SK-N-SH (cell line): Measurements from ENCODE around the gene STON1. TPM values are rescaled to one million over a fixed set of nuclear protein-coding genes. Genes with fewer than 3 reads are reported as not detected.

Source experiments
- CTCF ChIA-PET: fragments of 300-600, 350-600 bp; formaldehyde crosslinking; extraction: SDS; loops from one replicate; lab custom pipeline; 2021; lab: Yijun Ruan, JAX
- POLR2A ChIA-PET: fragments of 350-600 bp; sonication (Branson Sonifier 250); formaldehyde crosslinking; extraction: SDS; loops from one replicate; lab custom pipeline; 2020; ENCODE audit warnings: antibody characterized with exemption, inconsistent platforms; lab: Yijun Ruan, JAX
- DNase-seq: peaks from one replicate; pipeline ENCODE4 v3.0.0; 2012
- H2AFZ ChIP-seq: fragments of 200-600 bp; sonication (generic); 2 replicates; pipeline ENCODE4 v1.8.1; 2016; ENCODE audit warnings: antibody characterized with exemption, mild to moderate bottlenecking, low read depth
- H3F3A ChIP-seq: fragments of 200-600 bp; sonication (generic); replicated peaks from 2 replicates; pipeline ENCODE3; 2016; ENCODE audit warnings: antibody characterized with exemption, mild to moderate bottlenecking; ENCODE audit not compliant: insufficient read depth
- H3K27ac ChIP-seq, 2 experiments: fragments of 200-500 bp in 1 of 2; fragments of 200-600 bp in 1 of 2; sonication (Bioruptor generic) in 1 of 2; sonication (generic), shearing (Covaris generic) in 1 of 2; 2 replicates each; pipeline versions ENCODE4 v1.5.1 to v1.6.1; 2014 to 2016; ENCODE audit warnings: low read depth in 2 of 2, inconsistent platforms in 1 of 2, low read length in 1 of 2, mild to moderate bottlenecking in 1 of 2, mixed read lengths in 1 of 2
- H3K27me3 ChIP-seq: fragments of 200-600 bp; sonication (generic), shearing (Covaris generic); 2 replicates; pipeline ENCODE4 v1.6.1; 2016; ENCODE audit warnings: mixed run types; ENCODE audit not compliant: insufficient read depth
- H3K36me3 ChIP-seq, 2 experiments: fragments of 200-500 bp in 1 of 2; fragments of 200-600 bp in 1 of 2; sonication (Bioruptor generic) in 1 of 2; sonication (generic) in 1 of 2; replicated peaks in 1 of 2; 2 replicates each; pipeline versions ENCODE3 to v1.5.1; 2014 to 2016; ENCODE audit warnings: low read length in 1 of 2, mild to moderate bottlenecking in 1 of 2; ENCODE audit not compliant: insufficient read depth in 2 of 2, control insufficient read depth in 1 of 2
- H3K4me1 ChIP-seq, 2 experiments: fragments of 200-500 bp in 1 of 2; fragments of 200-600 bp in 1 of 2; sonication (Bioruptor generic) in 1 of 2; sonication (generic), shearing (Covaris generic) in 1 of 2; 2 replicates each; pipeline versions ENCODE4 v1.5.1 to v1.6.1; 2014 to 2016; ENCODE audit warnings: low read depth in 1 of 2, low read length in 1 of 2, mixed run types in 1 of 2; ENCODE audit not compliant: insufficient read depth in 2 of 2, control insufficient read depth in 1 of 2
- H3K4me2 ChIP-seq: fragments of 200-600 bp; sonication (generic), shearing (Covaris generic); 2 replicates; pipeline ENCODE4 v1.6.1; 2017; ENCODE audit warnings: mixed run types
- H3K4me3 ChIP-seq, 2 experiments: fragments of 200-500 bp in 1 of 2; fragments of 200-600 bp in 1 of 2; sonication (Bioruptor generic) in 1 of 2; sonication (generic), shearing (Covaris generic) in 1 of 2; 2 replicates each; pipeline versions ENCODE4 v1.5.1 to v1.8.1; 2014 to 2016; ENCODE audit warnings: low read depth in 2 of 2, inconsistent platforms in 1 of 2, low read length in 1 of 2, mild to moderate bottlenecking in 1 of 2, mixed read lengths in 1 of 2, moderate library complexity in 1 of 2
- H3K79me2 ChIP-seq: fragments of 200-600 bp; sonication (generic); 2 replicates; pipeline ENCODE4 v1.8.1; 2017; ENCODE audit warnings: mild to moderate bottlenecking; ENCODE audit not compliant: insufficient read depth
- H3K9ac ChIP-seq: fragments of 200-600 bp; sonication (generic); 2 replicates; pipeline ENCODE4 v1.6.1; 2017; ENCODE audit warnings: mixed run types
- H3K9me2 ChIP-seq: fragments of 200-600 bp; sonication (generic); 2 replicates; pipeline ENCODE4 v1.6.1; 2017; ENCODE audit warnings: mixed run types
- H3K9me3 ChIP-seq: fragments of 200-600 bp; sonication (generic); 2 replicates; pipeline ENCODE4 v1.6.1; 2017; ENCODE audit warnings: mixed run types, mild to moderate bottlenecking, moderate library complexity
- H4K20me1 ChIP-seq: fragments of 200-600 bp; sonication (generic); 2 replicates; pipeline ENCODE4 v1.6.1; 2017; ENCODE audit warnings: mild to moderate bottlenecking, mixed run types; ENCODE audit not compliant: insufficient read depth
- EP300 ChIP-seq, 2 experiments: IDR thresholded peaks; 2 replicates each; pipeline versions ENCODE4 v1.4.0 to v1.6.1; 2012; ENCODE audit warnings: borderline replicate concordance in 1 of 2, low read depth in 1 of 2, low read length in 1 of 2
- EZH2phosphoT487 ChIP-seq: fragments of 200-600 bp; sonication (generic); IDR thresholded peaks from 2 replicates; pipeline ENCODE4 v1.6.1; 2017; ENCODE audit warnings: low read depth, mixed run types, mild to moderate bottlenecking, antibody characterized with exemption, moderate library complexity, borderline replicate concordance
- FOSL2 ChIP-seq: IDR thresholded peaks from 2 replicates; pipeline ENCODE4 v1.4.0; 2012; ENCODE audit warnings: low read depth, mild to moderate bottlenecking, moderate library complexity, borderline replicate concordance
- FOXJ3 ChIP-seq: sonication (generic); formaldehyde crosslinking; IDR thresholded peaks from 2 replicates; pipeline ENCODE4 v1.5.1; 2020; ENCODE audit warnings: mild to moderate bottlenecking, missing genetic modification reagents
- FOXM1 ChIP-seq: IDR thresholded peaks from 2 replicates; pipeline ENCODE4 v1.4.0; 2012; ENCODE audit warnings: low read depth, mild to moderate bottlenecking
- GABPA ChIP-seq: IDR thresholded peaks from 2 replicates; pipeline ENCODE4 v1.4.0; 2012; ENCODE audit warnings: low read depth, mild to moderate bottlenecking
- JUND ChIP-seq: IDR thresholded peaks from 2 replicates; pipeline ENCODE4 v1.4.0; 2012
- NFIC ChIP-seq: IDR thresholded peaks from 2 replicates; pipeline ENCODE4 v1.4.0; 2012; ENCODE audit warnings: borderline replicate concordance
- PBX3 ChIP-seq: IDR thresholded peaks from 2 replicates; pipeline ENCODE4; 2012
- RAD21 ChIP-seq: IDR thresholded peaks from 2 replicates; pipeline ENCODE4 v1.6.1; 2012; ENCODE audit warnings: mild to moderate bottlenecking, low read length
- RCOR1 ChIP-seq: fragments of 150-350 bp; IDR thresholded peaks from 2 replicates; pipeline ENCODE4 v1.6.1; 2017; ENCODE audit warnings: antibody characterized with exemption, low read length
- REST ChIP-seq: IDR thresholded peaks from 2 replicates; pipeline ENCODE4 v1.6.1; 2012; ENCODE audit warnings: mild to moderate bottlenecking, low read depth, low read length, moderate library complexity
- RXRA ChIP-seq: IDR thresholded peaks from 2 replicates; pipeline ENCODE4 v1.4.0; 2012; ENCODE audit warnings: low read depth, mild to moderate bottlenecking, borderline replicate concordance
- SIN3A ChIP-seq: IDR thresholded peaks from 2 replicates; pipeline ENCODE4 v1.6.1; 2012; ENCODE audit warnings: low read depth, mild to moderate bottlenecking, low read length, moderate library complexity, borderline replicate concordance
- TAF1 ChIP-seq: IDR thresholded peaks from 2 replicates; pipeline ENCODE4 v1.6.1; 2012; ENCODE audit warnings: low read depth, mild to moderate bottlenecking, low read length, moderate library complexity, borderline replicate concordance
- TCF12 ChIP-seq: IDR thresholded peaks from 2 replicates; pipeline ENCODE4 v1.4.0; 2012
- USF1 ChIP-seq: IDR thresholded peaks from 2 replicates; pipeline ENCODE4 v1.4.0; 2012; ENCODE audit warnings: low read depth, borderline replicate concordance
- WGBS: methylation state at CpG from one replicate; pipeline ENCODE4 v1.1.6; 2017; ENCODE audit warnings: low lambda C conversion rate; 5-methylcytosine and 5-hydroxymethylcytosine counted together
- polyA plus RNA-seq, 3 experiments: library from polyadenylated mRNA; depleted of rRNA; stranded (reverse); fragments of >200 nt; gene quantifications; 2 replicates each; pipeline ENCODE4 v1.2.3, GENCODE V29; 2012
- TF ChIP-seq, protein P1 (sequence below): fragments of 200-600 bp; sonication (generic); IDR thresholded peaks from 2 replicates; pipeline ENCODE4 v1.6.1; 2017; ENCODE audit warnings: antibody characterized with exemption, mild to moderate bottlenecking, moderate library complexity
- TF ChIP-seq, protein P2 (sequence below): fragments of 150-350 bp; IDR thresholded peaks from 2 replicates; pipeline ENCODE4 v1.6.1; 2016; ENCODE audit warnings: mild to moderate bottlenecking, low read depth, low read length

The STON1 gene
- polyA plus RNA-seq, 1 of the 3 experiments (the other 2 are of a cell fraction): 4.2 TPM

- no peak for TF ChIP-seq GABPA
- no peak for TF ChIP-seq FOSL2
- TF ChIP-seq NFIC: no peak
- TF ChIP-seq, protein P1, sequence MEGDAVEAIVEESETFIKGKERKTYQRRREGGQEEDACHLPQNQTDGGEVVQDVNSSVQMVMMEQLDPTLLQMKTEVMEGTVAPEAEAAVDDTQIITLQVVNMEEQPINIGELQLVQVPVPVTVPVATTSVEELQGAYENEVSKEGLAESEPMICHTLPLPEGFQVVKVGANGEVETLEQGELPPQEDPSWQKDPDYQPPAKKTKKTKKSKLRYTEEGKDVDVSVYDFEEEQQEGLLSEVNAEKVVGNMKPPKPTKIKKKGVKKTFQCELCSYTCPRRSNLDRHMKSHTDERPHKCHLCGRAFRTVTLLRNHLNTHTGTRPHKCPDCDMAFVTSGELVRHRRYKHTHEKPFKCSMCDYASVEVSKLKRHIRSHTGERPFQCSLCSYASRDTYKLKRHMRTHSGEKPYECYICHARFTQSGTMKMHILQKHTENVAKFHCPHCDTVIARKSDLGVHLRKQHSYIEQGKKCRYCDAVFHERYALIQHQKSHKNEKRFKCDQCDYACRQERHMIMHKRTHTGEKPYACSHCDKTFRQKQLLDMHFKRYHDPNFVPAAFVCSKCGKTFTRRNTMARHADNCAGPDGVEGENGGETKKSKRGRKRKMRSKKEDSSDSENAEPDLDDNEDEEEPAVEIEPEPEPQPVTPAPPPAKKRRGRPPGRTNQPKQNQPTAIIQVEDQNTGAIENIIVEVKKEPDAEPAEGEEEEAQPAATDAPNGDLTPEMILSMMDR: no peak
- no peak for TF ChIP-seq EP300 (IDR thresholded peaks at IDR 0.05; ENCODE audit: borderline replicate concordance in 1 of 2, low read depth in 1 of 2, low read length in 1 of 2)
- TF ChIP-seq RCOR1: no peak
- TF ChIP-seq EZH2phosphoT487: no peak
- no peak for TF ChIP-seq TCF12
These were observed 760 bp upstream of the STON1 start (continued) for GRCh38 chr2:48529194-48529593.

DNA sequence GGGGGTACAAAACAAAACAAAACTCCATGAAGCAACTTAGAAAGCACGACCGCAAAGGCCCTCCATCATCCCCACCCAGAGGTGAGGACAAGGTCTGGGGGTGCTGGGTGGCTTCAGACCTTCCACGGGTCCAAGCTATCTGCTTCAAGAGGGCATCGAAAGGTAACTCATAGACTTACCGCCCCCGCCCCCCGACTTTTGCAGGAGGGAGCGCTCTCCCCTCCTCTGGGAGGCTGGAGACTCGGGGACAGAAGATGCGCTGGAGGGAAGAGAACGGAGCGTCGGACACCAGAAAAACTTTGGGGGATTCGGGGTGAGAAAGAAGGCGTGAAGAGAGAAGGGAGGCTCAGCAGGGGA is 300 bp upstream of the STON1 start:
- Histone ChIP-seq H3K27ac (peak overlapping the region; percentile 12 to 68; a peak in 2 of 4 replicates), H3K27me3 (no peaks in the 10 kb centered on the region), H3K9me2 (no peaks in the 10 kb centered on the region), H2AFZ (peak overlapping the region; percentile 99), H3K36me3 (no peaks in the 10 kb centered on the region), H3K4me1 (peaks cover 4 to 15% of the 10 kb centered on the region in 2 experiments; a peak in 3 of 4 replicates), H3F3A (peaks cover 28% of the 10 kb centered on the region), H3K79me2 (peaks cover 17% of the 10 kb centered on the region; the same call in 1 of the 2 replicates), H3K4me3 (peak overlapping the region; percentile 70 to 92), H3K9me3 (no peaks in the 10 kb centered on the region), H3K4me2 (peak overlapping the region; percentile 96; the same call in 1 of the 2 replicates), H3K9ac (peak overlapping the region; percentile 93; the same call in 1 of the 2 replicates), H4K20me1 (no peaks in the 10 kb centered on the region)
- CTCF ChIA-PET: interaction anchor here (0.7 to 1.2 kb wide), 3 partner anchors 12 to 59 kb away, joined by 3 read pairs; no protein-coding TSS in a partner anchor
- 9% methylated on average over 11 of the region's 15 CpGs for WGBS
- POLR2A ChIA-PET: no interaction called here
- DNase-seq: no peak
- TF ChIP-seq GABPA: no peak
- TF ChIP-seq JUND: no peak
- TF ChIP-seq FOXM1: no peak
- TF ChIP-seq USF1: no peak
- TF ChIP-seq, protein P1: no peak
- TF ChIP-seq TAF1: no peak
- TF ChIP-seq PBX3: no peak
- no peak for TF ChIP-seq NFIC
- TF ChIP-seq REST: no peak
- TF ChIP-seq FOXJ3: no peak
- no peak for TF ChIP-seq RAD21
- TF ChIP-seq RCOR1: no peak
- TF ChIP-seq RXRA: no peak
- no peak for TF ChIP-seq SIN3A
- TF ChIP-seq, protein P2, sequence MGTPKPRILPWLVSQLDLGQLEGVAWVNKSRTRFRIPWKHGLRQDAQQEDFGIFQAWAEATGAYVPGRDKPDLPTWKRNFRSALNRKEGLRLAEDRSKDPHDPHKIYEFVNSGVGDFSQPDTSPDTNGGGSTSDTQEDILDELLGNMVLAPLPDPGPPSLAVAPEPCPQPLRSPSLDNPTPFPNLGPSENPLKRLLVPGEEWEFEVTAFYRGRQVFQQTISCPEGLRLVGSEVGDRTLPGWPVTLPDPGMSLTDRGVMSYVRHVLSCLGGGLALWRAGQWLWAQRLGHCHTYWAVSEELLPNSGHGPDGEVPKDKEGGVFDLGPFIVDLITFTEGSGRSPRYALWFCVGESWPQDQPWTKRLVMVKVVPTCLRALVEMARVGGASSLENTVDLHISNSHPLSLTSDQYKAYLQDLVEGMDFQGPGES: no peak
